Sigmoid colon (tissue), 4 donors: ENCODE measurements around the gene ALS2.

Experiments
- CTCF ChIP-seq, 4 experiments: fragments of 450-650 bp in 3 of 4; fragments of 200-600 bp in 1 of 4; IDR thresholded peaks; one replicate each; pipeline ENCODE4 v1.5.1; 2016 to 2019; ENCODE audit warnings: antibody characterized with exemption in 4 of 4, mild to moderate bottlenecking in 3 of 4, moderate library complexity in 2 of 4
- EP300 ChIP-seq, 4 donors: sonication (generic); formaldehyde crosslinking; IDR thresholded peaks; one replicate each; pipeline ENCODE4 v1.6.1; 2017; ENCODE audit warnings: antibody characterized with exemption in 4 of 4
- POLR2A ChIP-seq, 2 donors: fragments of 450-650 bp; IDR thresholded peaks; one replicate each; pipeline ENCODE4 v1.6.1; 2016; ENCODE audit warnings: antibody characterized with exemption in 2 of 2, mild to moderate bottlenecking in 2 of 2, moderate library complexity in 2 of 2

- no peak for TF ChIP-seq POLR2A (IDR thresholded peaks at IDR 0.05)
- TF ChIP-seq CTCF (IDR thresholded peaks at IDR 0.05), result no peak
- TF ChIP-seq EP300 (IDR thresholded peaks at IDR 0.05), result no peak
These were observed 65.3 kb downstream of the ALS2 start for GRCh38 chr2:201715459-201715858.
